Gastrocnemius medialis (tissue), 4 donors: ENCODE results near the gene DNAJC7.

ENCODE experiments used
- POLR2A ChIP-seq, 2 donors: fragments of 450-650 bp; IDR thresholded peaks; one replicate each; pipeline ENCODE4 v1.6.1; 2017; ENCODE audit warnings: antibody characterized with exemption in 2 of 2, mild to moderate bottlenecking in 2 of 2, moderate library complexity in 2 of 2
- TF ChIP-seq, protein P1 (sequence below), 5 experiments: fragments of 450-650 bp in 3 of 5; fragments of 200-600 bp in 2 of 5; sonication (generic) in 2 of 5; IDR thresholded peaks in 4 of 5; conservative IDR thresholded peaks in 1 of 5; 1 replicate in 4 of 5; 2 replicates in 1 of 5; pipeline ENCODE4 v1.5.1; 2016 to 2019; ENCODE audit warnings: antibody characterized with exemption in 5 of 5, mild to moderate bottlenecking in 3 of 5, moderate library complexity in 3 of 5

DNA sequence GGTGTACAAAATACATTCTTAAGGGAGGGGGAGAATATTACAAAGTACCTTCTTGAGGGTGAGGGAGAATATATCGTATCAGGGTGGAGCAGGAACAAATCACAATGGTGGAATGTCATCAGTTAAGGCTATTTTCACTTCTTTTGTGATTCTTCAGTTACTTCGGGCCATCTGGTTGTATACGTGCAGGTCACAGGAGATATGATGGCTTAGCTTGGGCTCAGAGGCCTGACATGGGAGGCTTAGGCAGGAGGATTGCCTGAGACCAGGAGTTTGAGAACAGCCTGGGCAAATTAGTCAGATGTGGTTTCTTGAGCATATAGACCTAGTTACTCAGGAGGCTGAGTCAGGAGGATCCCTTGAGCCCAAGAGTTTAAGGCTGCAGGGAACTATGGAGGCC is 73.7 kb downstream of the DNAJC7 start:
- no peak for TF ChIP-seq POLR2A (IDR thresholded peaks at IDR 0.05)
- TF ChIP-seq, protein P1, sequence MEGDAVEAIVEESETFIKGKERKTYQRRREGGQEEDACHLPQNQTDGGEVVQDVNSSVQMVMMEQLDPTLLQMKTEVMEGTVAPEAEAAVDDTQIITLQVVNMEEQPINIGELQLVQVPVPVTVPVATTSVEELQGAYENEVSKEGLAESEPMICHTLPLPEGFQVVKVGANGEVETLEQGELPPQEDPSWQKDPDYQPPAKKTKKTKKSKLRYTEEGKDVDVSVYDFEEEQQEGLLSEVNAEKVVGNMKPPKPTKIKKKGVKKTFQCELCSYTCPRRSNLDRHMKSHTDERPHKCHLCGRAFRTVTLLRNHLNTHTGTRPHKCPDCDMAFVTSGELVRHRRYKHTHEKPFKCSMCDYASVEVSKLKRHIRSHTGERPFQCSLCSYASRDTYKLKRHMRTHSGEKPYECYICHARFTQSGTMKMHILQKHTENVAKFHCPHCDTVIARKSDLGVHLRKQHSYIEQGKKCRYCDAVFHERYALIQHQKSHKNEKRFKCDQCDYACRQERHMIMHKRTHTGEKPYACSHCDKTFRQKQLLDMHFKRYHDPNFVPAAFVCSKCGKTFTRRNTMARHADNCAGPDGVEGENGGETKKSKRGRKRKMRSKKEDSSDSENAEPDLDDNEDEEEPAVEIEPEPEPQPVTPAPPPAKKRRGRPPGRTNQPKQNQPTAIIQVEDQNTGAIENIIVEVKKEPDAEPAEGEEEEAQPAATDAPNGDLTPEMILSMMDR (IDR thresholded peaks at IDR 0.05 in 4 of 5, conservative IDR thresholded peaks at IDR 0.05 in 1 of 5): no peak
